IPS DF 4.7 (cell line): ENCODE results near the gene FAM240B.

Experiments
- DNase-seq: peaks from one replicate; pipeline ENCODE4 v3.0.0-alpha.2; 2013; ENCODE audit warnings: low spot score; ENCODE audit errors: extremely low read depth

Gene FAM240B

DNA sequence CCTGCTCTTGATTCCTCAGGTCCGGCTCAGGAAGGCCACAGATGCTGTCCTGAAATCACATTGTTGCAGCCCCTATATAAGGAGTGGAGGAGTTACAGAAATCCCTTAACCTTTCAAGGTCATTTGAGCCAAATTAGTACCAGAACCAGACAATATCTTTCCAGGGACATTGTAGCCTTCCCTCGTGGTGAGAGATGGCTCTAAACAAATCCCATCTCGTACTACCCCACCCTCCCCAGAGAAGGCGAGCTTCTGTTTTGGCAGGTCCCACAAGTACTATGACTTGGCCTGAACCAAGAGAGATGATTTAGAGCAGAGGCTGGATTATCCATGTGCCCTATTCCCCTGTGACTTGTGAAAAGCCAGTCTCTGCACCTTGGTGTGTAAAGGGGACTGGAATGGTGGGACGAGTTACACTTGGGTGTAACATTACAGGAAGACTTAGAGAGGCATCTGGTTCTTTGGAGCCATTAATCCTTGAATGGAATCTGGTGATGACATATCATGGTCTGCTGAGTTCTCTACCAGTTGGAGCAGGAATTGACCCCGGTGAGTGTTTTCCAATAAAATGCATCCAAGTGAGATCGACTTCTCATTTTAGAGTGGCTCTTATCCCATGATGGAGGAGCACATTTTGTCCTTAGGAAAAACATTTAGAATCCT, at the start of gene FAM240B:
TSS of gene FAM240B (minus strand) at position 51 of the 663 bp plus-strand sequence. CDS start 16,134 bp downstream, outside the sequence.
- DNase-seq = no peak

- no peak for DNase-seq
These were observed 48.4 kb upstream of the FAM240B start for GRCh38 chr9:38768351-38768761.

- DNase-seq = no peak
These were observed 45.2 kb upstream of the FAM240B start for GRCh38 chr9:38765101-38765500.

GRCh38 chr9:38761999-38762398, 42.1 kb upstream of the FAM240B start:
- no peak for DNase-seq

DNA sequence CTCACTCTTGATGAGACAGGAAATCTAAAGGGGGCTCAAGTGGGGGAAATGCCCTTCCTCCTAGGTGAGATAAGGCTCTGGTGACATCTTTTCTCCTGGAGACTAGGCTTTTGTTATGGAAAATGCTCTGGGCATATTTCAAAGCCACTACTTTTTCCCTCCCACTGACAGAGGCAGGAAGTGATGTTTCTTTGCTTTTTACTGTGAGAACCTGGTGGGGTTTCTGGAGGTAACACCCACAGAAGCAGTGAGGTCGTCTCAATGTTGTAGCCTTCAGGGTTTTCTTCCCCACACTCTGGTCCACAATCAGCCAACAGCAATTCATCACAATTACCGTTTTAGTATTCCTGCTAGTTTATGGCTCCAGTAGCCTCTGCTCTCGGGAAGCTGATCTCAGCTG, 41.4 kb upstream of the FAM240B start:
- peak; percentile 46 for DNase-seq

DNA sequence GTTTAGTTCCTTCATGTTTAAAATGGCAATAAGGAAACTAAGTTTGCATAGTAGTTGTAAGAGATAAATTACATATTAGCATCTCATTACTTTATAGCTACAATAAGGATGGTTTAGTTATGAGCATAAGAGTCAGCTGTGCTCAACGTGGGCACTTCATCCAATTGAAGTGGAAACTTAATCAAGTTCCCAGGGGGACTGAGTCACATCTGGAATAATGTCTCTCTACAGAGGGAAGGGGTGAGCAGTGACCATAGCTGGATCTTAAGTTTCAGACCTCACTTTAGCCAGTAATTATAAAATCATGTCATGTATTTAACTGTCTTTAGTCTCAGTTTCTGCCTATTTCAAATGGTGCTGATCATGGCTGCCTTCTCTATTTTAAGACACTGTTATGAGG, 36.8 kb upstream of the FAM240B start:
- DNase-seq = no peak

DNA sequence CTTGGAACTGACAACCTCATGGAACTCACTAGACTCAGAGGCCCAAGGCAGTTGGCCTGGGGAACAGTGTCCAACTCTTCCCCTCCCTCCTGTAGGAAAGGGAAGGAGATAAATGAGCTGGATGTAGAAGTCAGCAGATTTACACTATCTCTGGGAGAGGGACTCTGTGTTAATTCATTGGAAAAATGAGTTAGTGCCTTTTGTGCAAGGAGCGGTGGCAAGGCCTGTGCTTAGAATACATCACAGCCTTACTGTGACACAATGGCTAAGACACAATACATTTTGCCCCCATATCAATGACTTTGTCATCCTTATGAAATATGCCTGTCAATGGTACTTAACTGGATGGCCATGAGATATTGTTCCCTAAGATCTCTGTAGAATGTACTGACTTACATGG, 28.0 kb upstream of the FAM240B start:
- DNase-seq = no peak

DNA sequence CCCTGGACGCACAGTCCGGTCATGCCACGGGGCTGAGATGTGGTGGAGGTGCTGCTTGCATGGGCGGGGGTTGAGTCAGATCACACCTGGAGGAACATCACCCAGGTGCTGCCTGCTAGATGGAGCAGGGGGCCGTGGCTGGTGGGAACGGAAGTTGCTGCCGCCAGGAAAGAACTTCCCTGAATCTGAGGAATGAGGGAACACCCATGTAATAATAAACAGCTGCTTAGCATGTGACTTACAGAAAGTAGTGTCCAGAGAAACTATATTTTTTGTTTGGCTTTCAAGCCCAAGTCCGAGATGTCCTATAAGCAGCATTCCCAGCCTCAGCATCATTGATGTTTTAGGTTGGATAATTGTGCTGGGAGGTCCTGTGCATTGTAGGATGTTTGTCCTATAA, 27.1 kb upstream of the FAM240B start:
- no peak for DNase-seq

GRCh38 chr9:38746303-38746702, 26.4 kb upstream of the FAM240B start:
- no peak for DNase-seq

GRCh38 chr9:38744484-38744883, 24.6 kb upstream of the FAM240B start:
- no peak for DNase-seq

DNA sequence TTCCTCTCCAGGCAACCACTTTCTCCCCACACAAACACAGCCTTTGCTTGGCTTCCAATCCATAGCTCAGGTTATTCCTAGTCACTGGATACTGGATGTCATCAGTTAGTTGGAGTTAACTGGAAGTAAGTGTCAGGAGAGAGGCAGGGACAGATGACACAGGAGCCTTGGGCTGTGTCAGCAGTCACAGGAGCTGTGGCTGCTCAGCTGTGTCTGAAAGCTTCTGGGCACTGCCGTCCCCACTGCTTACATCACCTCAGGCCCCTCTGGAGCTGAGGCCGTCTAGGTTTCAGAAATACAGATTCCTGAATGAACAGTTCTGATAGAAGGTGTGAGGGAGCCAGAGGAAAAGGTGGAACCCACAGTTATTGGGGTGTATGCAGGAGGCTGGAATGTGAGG, 17.3 kb upstream of the FAM240B start:
- DNase-seq = no peak

DNA sequence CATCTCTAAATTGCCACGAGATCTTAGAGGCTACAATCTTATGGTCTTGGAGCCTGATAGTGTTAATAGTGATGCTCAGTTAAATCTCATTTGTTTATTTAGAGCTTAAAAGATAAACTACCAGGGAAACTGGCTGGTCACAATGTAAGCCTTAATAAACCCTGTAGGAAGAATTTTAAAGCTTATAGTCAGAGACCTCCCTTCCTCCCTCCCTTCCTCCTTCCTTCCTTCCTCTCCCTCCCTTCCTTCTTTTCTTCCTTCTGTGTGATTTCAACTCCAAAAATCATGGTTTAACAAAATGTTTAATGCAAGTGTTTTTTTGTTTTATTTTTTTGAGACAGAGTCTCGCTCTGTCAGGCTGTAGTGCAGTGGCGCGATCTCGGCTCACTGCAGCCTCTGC, 14.9 kb upstream of the FAM240B start:
- DNase-seq = no peak

DNA sequence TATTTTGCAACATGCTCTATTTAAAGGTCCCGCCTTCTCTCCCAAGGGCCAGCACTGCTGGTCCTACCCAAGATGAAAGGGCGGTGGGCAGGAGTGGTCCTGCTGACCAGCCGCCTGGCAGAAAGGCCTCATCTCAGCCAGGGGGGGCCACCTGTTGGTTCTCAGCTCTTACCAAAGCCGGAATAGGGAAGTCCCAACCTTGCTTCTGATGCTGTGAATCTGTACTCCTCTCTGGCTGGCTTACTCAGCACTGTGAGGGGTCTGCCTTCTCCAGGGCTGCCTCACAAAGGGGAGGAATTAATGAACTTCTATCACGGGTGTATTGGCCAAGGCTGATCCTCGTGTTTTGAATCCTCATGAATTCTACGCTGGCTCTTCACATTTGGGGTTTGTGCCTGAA, 13.6 kb upstream of the FAM240B start:
- no peak for DNase-seq

- no peak for DNase-seq
These were observed 13.0 kb upstream of the FAM240B start for GRCh38 chr9:38732885-38733284.

- peak; percentile 74 for DNase-seq
These were observed 7.6 kb upstream of the FAM240B start for GRCh38 chr9:38727497-38728001.

DNA sequence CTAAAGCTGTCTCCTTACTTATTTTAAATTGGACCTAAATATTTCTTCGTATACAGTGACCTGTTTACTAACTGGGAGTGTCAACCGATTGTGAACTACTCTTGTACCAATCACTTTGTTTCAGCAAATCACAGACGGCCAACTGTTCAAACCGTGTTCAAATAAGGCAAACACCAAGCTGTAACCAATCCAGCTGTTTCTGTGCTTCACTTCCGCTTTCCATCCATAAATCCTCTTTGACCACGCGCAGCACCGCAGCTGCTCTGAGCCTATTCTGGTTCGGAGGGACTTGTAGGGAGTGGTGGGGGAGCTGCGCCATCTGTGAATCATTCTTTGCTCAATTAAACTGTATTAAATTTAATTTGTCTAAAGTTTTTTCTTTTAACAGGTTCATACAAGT, 4.8 kb upstream of the FAM240B start:
- no peak for DNase-seq

- DNase-seq = no peak
These were observed 1.8 kb downstream of the FAM240B start for GRCh38 chr9:38718148-38718547.

DNA sequence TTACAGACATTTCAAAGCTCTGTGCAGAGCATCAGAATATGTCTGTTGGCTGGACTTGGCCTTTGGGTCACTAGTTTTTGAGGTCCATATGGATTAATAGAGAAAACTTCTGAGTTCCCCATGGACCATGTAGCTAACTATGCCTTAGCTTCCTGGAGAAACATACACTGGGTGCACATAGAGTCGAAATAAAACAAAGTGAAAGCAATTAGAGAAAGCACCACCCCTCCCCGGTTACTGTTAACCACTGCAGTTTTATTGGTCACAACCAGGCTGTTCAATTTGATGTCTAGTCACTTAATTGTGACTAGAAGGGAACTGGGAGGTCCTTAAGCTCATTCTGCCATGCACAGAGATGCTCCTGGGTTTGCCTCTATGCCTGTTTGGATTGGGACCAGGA, 4.2 kb downstream of the FAM240B start:
- DNase-seq = no peak

GRCh38 chr9:38713426-38713825, 6.5 kb downstream of the FAM240B start:
- no peak for DNase-seq

DNA sequence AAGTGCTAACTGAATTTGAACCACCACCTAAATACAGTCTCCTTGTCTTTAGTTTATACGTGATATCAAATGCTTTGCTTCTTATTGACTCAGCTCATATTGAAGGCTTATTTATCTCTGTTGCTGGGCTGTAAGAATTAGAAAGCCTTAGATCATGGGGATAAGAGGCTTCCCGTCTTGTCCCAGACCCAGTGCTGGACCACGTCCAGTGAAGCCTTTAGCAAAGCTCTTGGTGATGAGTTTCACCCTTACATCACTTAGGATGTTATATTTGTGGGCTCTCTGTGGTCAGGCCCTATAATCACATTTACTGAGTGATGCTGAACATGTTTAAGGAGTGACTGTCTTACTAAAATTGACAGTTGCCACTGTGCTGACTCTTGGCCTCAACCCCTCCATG, 11.2 kb downstream of the FAM240B start:
- no peak for DNase-seq

DNA sequence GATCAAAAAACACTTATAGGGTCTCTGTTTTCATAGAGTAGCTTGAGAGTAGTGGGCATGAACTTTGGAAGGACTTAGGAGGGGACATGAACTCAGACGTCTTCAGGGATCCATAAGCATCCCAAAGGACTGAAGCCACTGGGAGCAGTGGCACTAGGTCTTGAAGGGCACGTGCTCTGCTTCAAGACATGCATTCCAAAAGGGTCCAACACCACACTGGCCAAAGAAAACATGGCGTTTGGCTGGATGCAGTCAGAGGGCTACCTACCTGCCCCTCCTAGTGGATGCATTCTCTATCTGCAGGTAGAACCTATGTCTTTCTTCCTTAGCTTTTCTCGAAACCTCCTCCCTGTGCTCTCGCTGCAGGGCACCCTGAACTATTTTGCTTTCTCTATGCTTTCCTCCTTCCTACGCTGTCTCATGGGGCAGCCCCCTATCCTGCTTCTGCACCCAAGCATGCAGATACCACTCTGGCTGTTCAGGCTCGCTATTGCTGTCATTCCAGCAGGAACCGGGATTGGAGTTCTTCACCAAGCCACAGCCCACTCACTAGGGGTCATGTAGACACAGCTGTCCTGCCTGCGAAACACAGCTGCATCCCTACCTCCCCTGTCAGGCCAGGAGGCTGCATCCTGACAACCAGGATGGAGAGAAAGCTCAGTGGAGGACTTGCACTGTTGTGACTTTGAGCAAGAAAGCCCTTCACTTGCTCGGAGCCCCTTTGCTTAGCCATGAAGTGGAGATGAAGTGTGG, 11.9 kb downstream of the FAM240B start:
- DNase-seq = no peak

GRCh38 chr9:38706493-38706892, 13.4 kb downstream of the FAM240B start:
- DNase-seq = no peak

DNA sequence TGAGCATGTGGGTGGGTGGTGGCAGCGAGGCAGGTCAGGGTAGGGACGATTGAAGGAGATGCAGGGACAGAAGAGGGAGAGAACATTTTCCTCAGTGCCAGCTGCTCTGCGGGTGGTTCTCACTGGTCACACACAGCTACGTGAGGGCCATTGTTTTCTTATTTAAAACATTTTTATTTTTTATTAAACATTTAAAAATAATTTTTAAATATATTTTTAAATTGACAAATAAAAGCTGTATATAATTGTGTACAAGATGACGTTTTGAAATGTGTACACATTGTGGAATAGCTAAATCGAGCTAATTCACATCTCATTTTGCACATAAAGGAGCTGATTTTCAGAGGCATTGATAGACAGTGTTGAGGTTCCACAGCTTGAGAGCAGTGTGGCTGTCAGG, 14.0 kb downstream of the FAM240B start:
- no peak for DNase-seq
